ENCODE data around the gene EYS. TPM values are rescaled to one million over a fixed set of nuclear protein-coding genes. Genes with fewer than 3 reads are reported as not detected.

Gene EYS
- total RNA-seq, 2 donors from 2014 or later = not detected

GRCh38 chr6:64224819-64225218 is 1482.2 kb downstream of the EYS start:
- no peak for ATAC-seq (ENCODE audit: insufficient number of reproducible peaks, low FRiP score, low read depth)
- no peaks in the 10 kb centered on the region for H3K4me1 ChIP-seq (ENCODE audit: control insufficient read depth in 1 of 2, low read depth in 2 of 2)
- no peaks in the 10 kb centered on the region for H3K27me3 ChIP-seq (replicated peaks; ENCODE audit: insufficient read depth)
- no peak for DNase-seq (ENCODE audit: low spot score)
- TF ChIP-seq, protein P1, sequence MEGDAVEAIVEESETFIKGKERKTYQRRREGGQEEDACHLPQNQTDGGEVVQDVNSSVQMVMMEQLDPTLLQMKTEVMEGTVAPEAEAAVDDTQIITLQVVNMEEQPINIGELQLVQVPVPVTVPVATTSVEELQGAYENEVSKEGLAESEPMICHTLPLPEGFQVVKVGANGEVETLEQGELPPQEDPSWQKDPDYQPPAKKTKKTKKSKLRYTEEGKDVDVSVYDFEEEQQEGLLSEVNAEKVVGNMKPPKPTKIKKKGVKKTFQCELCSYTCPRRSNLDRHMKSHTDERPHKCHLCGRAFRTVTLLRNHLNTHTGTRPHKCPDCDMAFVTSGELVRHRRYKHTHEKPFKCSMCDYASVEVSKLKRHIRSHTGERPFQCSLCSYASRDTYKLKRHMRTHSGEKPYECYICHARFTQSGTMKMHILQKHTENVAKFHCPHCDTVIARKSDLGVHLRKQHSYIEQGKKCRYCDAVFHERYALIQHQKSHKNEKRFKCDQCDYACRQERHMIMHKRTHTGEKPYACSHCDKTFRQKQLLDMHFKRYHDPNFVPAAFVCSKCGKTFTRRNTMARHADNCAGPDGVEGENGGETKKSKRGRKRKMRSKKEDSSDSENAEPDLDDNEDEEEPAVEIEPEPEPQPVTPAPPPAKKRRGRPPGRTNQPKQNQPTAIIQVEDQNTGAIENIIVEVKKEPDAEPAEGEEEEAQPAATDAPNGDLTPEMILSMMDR (IDR thresholded peaks at IDR 0.05) = no peak
- H3K9me3 ChIP-seq = no peaks in the 10 kb centered on the region
- H3K36me3 ChIP-seq = no peaks in the 10 kb centered on the region
- no peak overlapping the region for H3K27ac ChIP-seq
- no peak overlapping the region for H3K4me3 ChIP-seq

GRCh38 chr6:64221776-64222175 is 1485.2 kb downstream of the EYS start:
- no peak for DNase-seq (ENCODE audit: low spot score)
- H3K9me3 ChIP-seq = no peaks in the 10 kb centered on the region
- H3K27ac ChIP-seq = no peak overlapping the region
- no peak overlapping the region for H3K4me3 ChIP-seq
- H3K27me3 ChIP-seq (replicated peaks; ENCODE audit: insufficient read depth) = no peaks in the 10 kb centered on the region
- no peaks in the 10 kb centered on the region for H3K36me3 ChIP-seq
- no peaks in the 10 kb centered on the region for H3K4me1 ChIP-seq (ENCODE audit: control insufficient read depth in 1 of 2, low read depth in 2 of 2)
- no peak for ATAC-seq (ENCODE audit: insufficient number of reproducible peaks, low FRiP score, low read depth)
- TF ChIP-seq, protein P1 (IDR thresholded peaks at IDR 0.05) = no peak

- no peak for ATAC-seq (ENCODE audit: insufficient number of reproducible peaks, low FRiP score, low read depth)
Measured at GRCh38 chr6:64220801-64221200, 1486.2 kb downstream of the EYS start.

DNA sequence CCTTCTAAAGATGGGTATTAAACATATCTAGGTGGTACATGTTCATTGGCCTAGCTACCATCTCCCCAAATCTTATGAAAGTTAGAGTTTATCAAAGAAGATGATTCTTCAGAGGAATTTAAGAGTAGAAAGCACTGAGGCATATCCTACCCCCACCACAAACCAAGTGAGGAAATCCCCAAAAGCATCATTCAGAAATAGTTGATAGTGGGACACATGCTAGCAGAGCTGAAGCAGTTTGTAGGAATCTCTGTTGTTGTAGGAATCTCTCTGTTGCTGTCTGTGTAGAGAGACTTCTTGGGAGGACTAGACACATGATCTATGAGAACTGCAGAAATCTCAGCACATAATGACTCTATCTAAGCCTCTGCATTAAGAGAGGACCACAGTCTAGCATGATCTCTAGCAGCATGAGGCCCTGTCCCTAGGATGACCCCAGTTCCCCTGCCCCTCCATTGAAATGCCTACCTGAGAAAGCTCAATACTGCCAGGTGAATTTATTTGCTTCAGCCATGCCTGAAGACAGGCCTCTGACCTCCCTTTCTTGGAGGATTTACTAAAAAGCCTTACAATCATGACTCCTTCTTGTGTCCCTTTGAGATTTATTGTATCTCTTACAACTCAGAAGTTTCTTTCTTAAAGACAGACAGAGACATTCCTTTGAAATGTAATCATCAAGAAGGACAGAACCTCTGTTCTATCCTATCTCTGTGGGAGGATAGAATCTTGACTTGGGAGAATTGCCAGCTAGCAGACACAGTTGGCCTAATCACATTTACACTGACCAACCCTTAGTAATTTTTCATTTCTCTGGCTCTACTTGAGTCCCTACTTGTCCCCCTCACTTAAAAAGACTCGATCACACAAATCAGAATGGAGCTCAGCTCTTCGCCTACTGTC is 1489.1 kb downstream of the EYS start:
- Histone ChIP-seq H3K27me3 (replicated peaks; ENCODE audit: insufficient read depth) (no peaks in the 10 kb centered on the region), H3K36me3 (no peaks in the 10 kb centered on the region), H3K27ac (no peak overlapping the region), H3K4me1 (ENCODE audit: control insufficient read depth in 1 of 2, low read depth in 2 of 2) (no peaks in the 10 kb centered on the region), H3K9me3 (no peaks in the 10 kb centered on the region), H3K4me3 (no peak overlapping the region)
- TF ChIP-seq, protein P1 (IDR thresholded peaks at IDR 0.05) = no peak
- ATAC-seq (ENCODE audit: insufficient number of reproducible peaks, low FRiP score, low read depth) (no peak), DNase-seq (ENCODE audit: low spot score) (no peak)

More at GRCh38 chr6:64220801-64221200, 1486.2 kb downstream of the EYS start:
- Histone ChIP-seq H3K4me1 (ENCODE audit: control insufficient read depth in 1 of 2, low read depth in 2 of 2) (no peaks in the 10 kb centered on the region), H3K36me3 (no peaks in the 10 kb centered on the region), H3K4me3 (no peak overlapping the region), H3K27ac (no peak overlapping the region), H3K27me3 (replicated peaks; ENCODE audit: insufficient read depth) (no peaks in the 10 kb centered on the region), H3K9me3 (no peaks in the 10 kb centered on the region)
- no peak for DNase-seq (ENCODE audit: low spot score)
- TF ChIP-seq, protein P1 (IDR thresholded peaks at IDR 0.05) = no peak

DNA sequence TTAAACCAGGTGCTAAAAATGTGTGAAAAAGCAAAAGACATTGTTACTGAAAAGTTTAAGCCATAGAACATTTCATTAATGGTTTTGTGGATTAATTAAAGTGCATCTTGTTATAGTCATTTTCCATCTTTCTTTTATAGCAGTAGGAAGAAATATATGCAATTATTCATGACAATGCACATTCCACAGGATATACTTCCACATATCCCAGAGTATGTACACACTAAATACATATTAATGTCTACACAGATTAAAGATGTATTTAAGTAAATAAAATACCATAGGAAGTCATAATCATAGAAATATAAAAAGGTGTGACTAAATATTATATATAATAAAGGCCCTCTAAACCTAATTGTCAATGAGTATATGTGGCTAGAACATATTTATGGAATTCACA is 1492.7 kb downstream of the EYS start:
- no peak for ATAC-seq (ENCODE audit: insufficient number of reproducible peaks, low FRiP score, low read depth)
- Histone ChIP-seq H3K4me3 (no peak overlapping the region), H3K36me3 (no peaks in the 10 kb centered on the region), H3K27ac (no peak overlapping the region), H3K4me1 (ENCODE audit: control insufficient read depth in 1 of 2, low read depth in 2 of 2) (no peaks in the 10 kb centered on the region), H3K27me3 (replicated peaks; ENCODE audit: insufficient read depth) (no peaks in the 10 kb centered on the region), H3K9me3 (no peaks in the 10 kb centered on the region)
- TF ChIP-seq, protein P1 (IDR thresholded peaks at IDR 0.05) = no peak
- no peak for DNase-seq (ENCODE audit: low spot score)

Data from thoracic aorta (tissue), 2 donors.